GM19035 (cell line): ENCODE data around the gene TUT1.
"Not testable (repeated sequence)": the region's sequence is repeated elsewhere in the genome, so short reads cannot be mapped to it uniquely, and the experiment has no call there.

Experiments
- ATAC-seq: cut with Tn5 transposase; IDR thresholded peaks from one replicate; pipeline ENCODE4 v1.9.1; 2021; ENCODE audit not compliant: unreplicated experiment

TUT1 gene

DNA sequence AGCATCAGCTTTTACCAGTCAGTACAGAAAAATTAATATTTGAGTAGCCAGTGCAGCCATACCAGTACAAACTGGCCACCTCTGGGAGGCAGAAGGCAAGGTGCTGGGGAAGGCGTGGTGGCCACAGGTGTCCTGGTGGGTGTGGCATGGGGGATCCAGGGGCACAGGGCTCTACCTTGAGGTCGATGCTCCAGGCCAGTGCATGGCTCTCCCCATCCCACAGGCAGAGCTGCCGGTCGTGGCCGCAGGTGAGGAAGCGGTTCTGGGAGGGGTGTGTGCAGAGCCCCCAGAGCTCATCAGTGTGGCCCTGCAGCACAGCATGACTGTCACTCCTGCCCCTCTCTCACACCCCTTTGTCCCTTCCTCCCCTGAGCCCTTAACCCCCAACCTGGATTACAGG lies 14.1 kb upstream of the TUT1 start:
- no peak for ATAC-seq

DNA sequence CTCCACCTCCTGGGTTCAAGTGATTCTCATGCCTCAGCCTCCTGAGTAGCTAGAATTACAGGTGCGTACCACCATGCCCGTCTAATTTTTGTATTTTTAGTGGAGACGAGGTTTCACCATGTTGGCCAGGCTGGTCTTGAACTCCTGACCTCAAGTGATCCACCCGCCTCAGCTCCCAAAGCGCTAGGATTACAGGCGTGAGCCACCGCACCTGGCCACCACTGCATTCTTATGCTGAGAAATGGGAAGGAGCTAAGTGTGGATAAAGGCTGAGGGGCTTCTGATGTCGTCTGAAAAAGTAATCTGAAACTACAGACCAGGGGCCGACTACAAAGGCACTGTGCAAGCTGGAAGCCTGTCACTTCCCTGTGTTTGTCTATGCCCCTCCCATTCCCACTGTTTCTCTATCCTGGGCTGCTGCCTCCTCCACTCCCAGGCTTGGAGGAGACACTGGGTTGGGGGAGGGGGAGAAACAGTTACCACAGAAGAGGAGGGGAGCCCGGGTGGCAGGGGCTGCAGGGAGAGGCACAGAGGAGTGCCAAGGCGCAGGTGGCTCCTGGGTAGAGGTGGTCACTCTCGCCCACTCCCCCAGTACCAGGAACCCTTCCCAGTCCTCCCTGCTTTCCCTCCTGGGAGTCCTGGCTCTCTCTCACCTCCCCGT lies 13.3 kb upstream of the TUT1 start:
- ATAC-seq: no peak

DNA sequence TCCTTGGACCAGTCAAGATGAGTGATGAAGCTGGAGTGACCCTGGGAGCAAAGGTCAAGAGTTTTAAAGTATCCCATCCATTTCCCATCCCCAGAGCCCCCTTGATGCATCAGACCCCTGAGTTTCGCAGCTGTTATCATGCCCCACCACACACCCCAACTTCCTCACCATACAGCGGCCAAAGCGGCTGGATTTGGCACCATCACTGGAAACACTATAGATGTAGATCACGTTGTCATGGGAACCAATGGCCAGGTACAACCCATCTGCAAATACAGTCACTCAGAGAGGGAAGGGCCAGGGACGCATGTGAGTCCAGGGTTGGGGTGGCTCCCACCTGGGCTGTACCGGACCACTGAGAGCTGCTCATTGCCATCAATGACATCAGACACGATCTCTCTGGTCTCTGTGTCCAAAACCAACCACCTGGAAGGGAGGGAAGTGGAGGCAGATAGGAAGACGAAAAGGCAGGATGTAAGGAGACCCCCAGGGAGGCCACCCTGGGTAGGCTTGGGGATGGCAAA lies 12.5 kb upstream of the TUT1 start:
- ATAC-seq: no peak

DNA sequence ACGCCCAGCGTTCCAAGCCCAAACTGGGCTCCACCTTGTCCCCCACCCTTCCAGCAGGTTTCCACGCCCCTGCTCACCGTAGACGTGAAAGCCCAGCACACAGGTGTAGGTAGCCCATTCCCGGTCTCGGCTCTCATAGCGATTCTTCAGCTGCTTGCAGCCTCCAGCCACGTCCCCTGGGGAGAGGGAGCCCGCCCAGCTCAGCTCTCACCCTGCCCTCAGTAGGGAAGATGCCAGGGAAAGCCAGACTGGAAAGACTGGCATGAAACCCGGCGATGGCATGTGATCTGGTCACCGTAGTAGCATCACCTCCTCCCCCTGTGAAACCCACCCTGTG lies 11.7 kb upstream of the TUT1 start:
- no peak for ATAC-seq

DNA sequence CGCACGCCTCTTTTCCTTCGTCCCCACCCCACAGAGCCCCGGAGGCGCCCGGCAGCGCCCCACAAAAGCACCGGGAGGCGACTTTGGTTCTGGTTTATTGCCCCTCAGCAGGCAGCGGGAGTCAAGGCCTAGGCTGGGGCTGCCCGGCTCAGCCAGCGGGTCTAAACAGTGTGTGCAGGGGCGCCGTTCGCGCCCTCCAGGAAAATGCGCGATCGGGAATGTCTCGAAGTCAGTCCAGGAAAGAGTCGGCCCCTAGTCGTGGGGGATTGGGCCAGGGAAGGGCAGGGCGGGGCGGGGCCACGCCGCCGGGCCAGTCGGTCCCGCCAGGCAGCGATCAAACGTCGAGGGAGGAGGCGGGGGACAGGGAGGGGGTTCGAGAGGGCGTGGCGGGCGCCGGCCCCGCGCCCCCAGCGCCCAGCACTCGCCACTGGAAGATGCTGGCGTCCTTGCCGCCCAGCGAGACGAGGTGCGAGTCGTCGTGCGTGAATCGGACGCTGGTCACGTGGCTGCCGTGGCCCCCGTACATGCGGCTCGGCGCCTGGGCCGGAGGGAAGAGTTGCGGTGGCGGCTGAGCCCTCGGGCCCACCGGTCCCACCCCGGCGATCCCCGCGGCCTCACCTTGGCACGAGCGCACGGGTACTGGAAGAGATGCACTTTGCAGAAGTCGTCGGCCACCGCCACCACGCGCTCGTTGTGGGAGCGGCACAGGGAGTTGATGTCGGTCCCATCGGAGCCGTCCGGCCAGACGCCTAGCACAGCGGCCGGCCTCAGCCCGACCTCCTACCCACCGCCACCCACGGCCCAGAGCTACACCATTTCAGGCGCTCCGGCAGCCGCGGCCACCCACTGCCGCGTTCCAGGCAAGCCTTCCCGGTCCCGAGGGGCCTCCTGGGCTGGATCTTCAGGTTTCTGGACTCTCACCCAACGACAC lies 11.1 kb upstream of the TUT1 start:
- ATAC-seq: no peak

DNA sequence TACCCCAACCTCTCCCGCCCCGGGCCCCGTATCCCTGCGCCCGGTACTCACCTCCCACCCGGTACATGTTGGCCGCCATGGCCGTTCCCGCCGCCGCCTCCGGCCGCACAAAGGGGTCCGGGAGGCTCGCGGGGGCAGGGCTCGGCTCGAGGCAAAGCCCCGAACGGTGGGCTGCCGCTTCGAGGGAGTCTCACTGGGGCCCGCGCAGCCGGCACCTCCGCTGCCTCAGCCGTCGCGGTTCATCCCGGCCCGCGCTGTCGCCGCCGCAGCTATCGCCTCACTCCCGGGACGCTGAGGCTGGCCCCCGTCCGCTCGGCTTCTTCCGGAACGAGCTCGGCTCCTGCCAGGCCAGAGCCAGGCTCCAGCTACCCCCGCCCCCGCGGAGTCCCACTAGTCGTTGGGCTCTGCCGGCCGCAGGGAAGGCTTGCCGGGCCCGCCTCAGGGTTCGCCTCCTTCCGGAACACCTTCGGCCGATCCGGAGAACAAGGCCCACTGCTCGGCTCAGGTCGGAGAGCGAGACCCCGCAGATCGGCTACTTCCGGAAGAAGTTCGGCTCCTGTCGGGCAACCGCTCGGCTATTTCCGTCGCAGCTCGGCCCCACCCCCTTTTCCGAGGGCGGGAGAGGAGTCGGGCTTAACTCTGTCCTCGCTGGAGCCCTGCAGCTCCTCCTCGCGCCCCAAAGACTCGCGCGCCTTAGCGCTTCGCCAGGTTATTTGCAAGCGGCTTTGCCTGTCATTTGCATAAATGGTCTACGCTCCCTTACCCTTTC lies 10.2 kb upstream of the TUT1 start, which contains the start of gene MTA2:
Gene MTA2, minus strand, starts transcription at position 494 of the 769 bp plus-strand sequence. Its CDS starts 415 bp downstream, at position 79.
- ATAC-seq: peak; percentile 80

DNA sequence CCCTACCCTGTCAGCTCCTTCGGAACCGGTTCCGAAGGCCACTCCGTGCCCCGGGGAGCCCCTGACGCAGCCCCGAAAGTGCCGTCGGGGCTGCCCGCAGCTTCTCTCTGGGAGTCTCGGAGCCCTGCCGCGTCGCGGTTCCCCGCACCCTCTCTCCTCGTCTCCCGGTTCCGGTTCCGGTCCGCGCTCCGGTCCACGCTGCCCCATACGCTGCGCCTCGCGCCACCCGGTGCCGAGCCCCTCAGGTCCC lies 9.7 kb upstream of the TUT1 start:
- no peak for ATAC-seq

DNA sequence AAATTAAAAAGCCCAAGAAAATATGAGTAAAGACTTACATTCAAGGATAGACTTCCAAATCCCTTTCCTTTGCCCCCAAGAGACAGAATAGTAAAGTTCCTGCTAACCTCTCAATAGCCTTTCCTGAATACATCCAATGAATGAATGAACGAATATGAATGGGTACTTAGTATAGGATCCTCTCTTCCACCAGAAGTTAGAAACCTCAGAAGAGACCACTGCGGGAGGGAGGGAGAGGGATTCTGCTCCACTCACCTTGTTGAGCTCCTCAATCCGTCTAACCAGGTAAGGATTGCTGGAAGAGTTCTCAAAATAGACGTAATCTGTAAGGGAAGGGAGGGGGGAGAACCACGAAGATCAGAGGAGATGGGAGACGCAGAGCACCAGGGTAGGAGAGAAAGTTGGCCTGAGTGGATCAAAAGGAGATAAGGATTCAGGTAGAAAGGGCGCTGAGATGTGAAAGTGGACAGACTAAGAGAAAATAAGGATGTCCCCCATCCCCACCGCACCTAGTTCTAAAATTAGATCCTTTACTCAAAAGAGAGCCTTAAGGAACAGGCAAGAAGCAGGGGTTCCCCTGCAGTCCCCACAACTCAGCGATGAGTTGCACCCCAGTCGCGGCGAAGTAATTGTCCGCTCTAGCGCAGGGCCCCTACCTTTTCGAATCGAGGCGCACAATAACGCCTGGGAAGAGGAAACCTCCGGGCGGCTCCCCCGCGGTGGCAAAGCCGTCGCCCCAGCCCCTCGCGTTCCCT lies 9.2 kb upstream of the TUT1 start:
- no peak for ATAC-seq

DNA sequence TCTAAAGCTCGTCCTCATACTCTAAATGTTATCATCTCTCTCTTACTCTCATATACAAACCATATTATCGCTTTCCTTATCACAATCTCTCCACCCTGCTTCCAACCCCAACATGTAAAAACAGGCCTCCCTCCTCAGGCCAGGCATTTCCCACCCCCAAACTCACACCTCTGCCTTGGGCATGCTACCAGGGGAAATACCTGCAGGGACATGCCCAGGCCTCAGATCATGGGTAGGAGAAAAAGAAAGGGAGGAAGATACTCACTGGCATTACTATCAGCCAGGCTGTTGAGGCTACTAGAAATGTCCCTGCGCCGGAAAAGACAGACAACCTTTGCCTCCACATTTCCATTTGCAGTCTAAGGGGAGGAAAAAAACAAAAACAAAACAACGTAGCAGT lies 8.6 kb upstream of the TUT1 start:
- ATAC-seq: no peak

DNA sequence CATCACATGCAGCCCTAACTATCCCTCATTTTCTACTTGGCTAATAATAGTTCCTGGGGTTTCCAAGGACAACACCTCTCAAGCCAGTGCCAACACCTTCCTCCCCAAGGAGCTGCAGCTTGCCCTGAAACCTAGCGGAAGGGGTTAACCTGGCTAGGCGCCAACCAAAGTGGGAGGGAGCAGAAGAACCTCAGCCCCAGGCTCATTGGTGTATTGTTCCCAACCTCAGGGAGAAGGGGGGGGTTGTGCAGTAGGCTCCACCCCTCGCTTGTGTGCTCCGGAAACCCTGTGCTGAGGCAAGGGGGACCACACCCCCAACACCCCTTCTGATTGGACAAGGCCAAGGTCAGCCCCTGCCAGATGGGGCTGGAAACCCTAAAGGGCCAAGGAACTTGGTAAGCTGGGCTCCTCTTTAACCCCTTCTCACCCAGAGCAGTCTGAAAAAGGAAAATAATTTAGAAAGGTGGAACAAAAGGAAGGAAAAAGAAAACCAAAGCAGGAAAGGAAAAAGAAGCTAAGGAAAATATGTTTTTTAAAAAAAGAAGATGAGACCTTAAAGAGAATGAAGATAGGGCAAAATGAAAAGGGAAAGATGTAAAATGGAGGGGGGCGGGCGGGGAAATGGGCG lies 7.9 kb upstream of the TUT1 start:
- peak; percentile 54 for ATAC-seq

DNA sequence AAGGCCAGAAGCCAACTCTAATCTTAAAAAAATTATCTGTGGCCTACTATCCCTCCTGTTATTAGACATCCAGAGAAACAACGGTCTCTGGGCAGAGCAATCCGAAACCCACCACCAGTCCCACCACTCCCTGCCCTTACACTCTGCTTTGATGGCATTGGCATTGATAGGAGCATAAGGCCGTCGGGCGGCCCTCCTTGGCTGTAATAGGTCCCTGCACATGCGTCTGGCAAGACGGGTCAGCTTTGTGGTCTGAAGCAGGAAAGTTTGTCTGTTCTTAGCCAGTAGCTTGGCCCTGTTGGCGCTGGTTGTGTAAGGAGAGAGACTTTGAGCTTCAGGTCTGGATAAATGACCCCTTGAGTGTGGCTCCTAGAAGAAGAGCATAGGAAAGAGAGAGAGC lies 3.8 kb upstream of the TUT1 start:
- no peak for ATAC-seq

DNA sequence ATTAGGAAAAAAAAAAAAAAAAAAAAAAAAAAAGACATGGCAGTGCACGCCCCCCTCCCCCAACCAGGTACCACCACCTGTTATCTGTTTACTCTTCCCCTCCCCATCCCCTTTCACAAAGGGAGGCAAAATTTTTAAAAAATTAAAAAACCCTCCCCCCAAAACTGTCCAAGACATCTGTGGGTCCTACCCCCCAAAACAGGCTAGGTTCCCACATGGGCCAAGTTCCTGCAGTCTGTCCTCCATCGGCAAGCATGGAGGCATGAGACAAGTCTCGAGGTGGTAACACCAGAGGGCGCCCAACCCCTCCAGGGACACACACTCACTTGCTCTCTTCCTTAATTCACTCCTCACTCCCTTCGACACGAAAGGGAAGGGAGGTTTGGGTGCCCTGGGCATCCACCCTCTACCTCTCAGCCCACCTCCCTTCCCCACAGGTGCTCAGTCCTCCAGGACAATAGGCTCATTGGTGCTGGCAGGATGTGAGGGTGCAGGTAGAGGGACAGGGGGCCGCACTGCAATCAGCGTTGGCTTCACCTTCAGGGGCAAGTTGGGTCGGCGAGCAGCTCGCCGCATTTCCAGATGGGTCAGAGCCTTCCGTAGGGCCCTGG lies 2.2 kb upstream of the TUT1 start:
- no peak for ATAC-seq

DNA sequence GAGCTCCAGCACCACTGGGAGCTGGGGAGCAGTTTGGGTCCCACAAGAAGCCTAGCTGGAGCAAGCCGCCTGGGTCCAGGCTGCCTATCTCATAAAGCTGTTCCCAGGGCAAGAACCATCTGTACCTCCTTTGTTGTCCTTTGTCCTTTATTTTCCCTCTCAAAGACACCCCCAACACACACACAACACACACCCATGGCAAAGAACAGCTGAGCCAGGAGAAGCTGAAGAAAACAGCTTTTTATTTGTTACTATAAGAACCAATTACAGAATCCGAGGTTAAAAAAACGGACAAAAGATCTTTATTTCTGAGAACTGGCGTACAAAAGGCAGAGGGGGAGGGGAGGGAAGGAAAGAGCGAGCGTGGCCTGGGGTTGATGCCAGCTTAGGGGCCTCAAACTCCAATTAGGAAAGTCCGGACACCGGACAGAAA lies 1.7 kb upstream of the TUT1 start:
- no peak for ATAC-seq

DNA sequence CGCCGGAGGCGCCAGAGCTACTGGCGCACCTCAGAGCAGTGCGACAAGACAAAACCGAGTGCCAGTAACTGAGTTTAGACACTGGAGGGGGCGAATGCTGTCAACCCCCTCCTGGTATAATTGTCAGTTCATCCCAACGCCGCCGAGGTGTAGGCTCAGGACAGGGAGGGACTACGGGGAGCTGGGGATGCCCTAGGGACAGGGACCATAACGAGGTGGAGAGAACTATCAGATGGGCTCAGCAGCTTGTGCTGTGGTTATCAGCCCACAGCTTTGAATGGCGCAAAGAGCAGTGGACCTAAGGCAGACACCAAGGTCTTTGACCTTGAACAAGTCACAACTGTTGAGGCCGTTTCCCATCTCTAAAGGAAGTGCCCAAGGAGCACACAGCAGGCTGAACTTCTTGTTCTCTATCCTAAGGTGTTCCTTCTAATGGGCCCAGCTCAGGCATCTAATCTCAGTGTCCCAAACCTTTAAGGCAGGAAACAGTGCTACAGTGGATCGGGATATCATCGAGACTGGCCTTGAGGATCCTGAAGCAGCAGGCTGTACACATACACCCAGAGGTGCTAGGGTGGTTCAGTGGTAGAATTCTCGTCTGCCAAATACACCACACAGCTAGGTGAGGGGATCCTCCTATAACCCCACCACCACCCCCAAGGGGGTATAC lies 958 bp upstream of the TUT1 start:
- peak; percentile 0 for ATAC-seq

DNA sequence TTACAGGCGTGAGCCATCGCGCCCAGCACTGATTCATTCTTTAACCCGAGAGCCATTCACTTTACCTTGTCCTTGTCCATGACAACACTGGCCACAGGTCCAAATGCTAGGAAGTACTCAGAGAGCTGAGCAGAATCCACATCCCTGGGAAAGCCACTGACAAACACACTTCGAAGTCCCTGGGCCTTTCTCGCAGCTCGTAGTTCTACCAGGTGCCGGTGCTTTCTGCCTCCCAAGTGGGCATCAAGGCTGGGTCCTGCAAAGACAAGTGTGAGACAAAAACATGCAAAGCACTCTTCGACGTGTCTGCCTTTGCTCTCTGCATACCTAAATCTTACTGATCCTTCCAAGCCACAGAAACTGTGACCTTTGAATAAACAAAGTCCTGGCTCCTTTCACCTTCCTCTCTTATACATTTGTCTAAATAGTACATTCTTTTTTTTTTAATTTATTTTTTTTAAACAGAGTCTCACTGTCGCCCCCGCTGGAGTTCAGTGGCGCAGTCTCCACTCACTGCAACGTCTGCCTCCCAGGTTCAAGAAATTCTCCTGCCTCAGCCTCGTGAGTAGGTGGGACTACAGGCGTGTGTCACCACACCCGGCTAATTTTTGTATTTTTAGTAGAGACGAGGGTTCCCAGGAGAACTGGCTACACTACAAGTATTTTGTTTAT lies 2.2 kb downstream of the TUT1 start:
- ATAC-seq: no peak

DNA sequence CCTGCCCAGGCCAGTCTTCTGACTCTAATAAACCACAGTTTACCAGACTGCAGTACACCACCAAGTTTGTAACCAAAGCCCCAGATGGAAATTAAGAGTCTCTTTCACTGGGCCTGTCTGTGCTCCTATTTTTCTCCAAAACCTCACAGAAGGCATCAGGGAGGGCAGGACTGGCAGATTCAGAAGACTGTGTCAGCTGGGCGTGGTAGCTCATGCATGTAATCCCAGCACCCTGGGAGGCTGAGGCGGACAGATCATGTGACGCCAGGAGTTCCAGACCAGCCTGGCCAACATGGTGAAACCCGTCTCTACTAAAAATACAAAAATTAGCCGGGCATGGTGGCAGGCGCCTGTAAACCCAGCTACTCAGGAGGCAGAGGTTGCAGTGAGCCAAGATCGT lies 6.0 kb downstream of the TUT1 start:
- not testable (repeated sequence) for ATAC-seq

DNA sequence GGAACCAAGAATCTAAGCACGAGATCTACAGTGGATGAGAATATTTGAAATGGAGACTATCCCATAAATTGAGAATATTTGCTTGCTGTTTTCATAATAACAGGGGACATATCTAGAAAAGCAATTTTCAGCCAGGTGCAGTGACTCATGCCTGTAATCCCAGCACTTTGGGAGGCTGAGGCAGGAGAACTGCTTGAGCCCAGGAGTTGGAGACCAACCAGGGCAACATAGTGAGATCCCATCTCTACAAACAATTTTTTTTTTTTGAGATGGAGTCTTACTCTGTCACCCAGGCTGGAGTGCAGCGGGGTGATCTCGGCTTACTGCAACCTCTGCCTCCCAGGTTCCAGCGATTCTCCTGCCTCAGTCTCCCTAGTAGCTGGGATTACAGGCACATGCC lies 9.6 kb downstream of the TUT1 start:
- not testable (repeated sequence) for ATAC-seq

DNA sequence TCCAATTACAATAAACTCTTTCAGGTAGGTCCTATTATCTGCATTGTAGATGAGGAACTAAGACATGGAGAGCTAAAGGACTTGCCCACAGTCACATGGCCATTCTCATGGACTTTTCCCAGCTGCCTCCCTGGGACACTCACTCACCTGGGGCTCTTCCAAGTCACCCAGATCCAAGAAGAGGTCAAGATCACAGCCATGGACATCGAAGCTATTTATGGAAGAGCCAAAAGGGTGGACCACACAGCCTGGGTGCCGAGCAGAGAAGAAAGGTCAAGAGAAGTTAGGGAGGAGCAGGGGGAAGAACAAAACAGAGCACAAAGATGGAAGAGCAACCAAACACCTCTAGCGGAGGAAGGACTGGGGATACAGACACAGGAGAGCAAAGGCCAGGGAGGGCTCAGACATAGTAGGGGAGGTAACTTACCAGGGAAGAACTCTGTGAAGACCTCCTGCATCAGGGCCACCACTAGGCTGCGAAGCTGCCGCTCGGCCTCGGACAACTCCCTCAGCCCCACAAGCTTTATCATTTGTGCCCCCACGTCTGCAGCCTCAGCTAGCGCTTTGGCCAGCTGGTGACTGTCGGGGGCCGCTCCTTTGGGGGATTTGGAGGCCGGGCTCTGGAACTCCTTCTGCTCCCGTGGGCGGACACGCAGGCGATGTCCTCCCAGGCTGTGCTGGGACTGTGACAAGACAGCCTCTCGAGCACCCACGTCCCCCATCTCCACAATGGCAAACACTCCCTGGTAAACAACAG lies 10.2 kb downstream of the TUT1 start:
- ATAC-seq: no peak
